ENCODE results near the gene SCN4A. TPM values are rescaled to one million over a fixed set of nuclear protein-coding genes. Genes with fewer than 3 reads are reported as not detected.

The SCN4A gene
- total and polyA plus RNA-seq, 2 experiments from 2014 or later: 0.07 TPM; not detected in 1

GRCh38 chr17:63947711-63948330 lies 24.9 kb downstream of the SCN4A start:
- Histone ChIP-seq H3K4me3 (no peak overlapping the region), H3K9me2 (replicated peaks; ENCODE audit: insufficient read depth) (no peaks in the 10 kb centered on the region), H2AFZ (no peak overlapping the region), H3K27ac (no peak overlapping the region), H3K4me2 (no peak overlapping the region), H3K79me2 (no peaks in the 10 kb centered on the region), H3K4me1 (ENCODE audit: insufficient read depth) (no peaks in the 10 kb centered on the region), H3K27me3 (no peaks in the 10 kb centered on the region), H3K36me3 (replicated peaks; ENCODE audit: insufficient read depth, low read depth) (no peaks in the 10 kb centered on the region), H4K20me1 (ENCODE audit: insufficient read depth, poor library complexity, severe bottlenecking) (no peaks in the 10 kb centered on the region), H3K9me3 (ENCODE audit: low read depth) (no peaks in the 10 kb centered on the region)
- WGBS (ENCODE audit: low lambda C conversion rate, missing lambda C conversion rate): 90% methylated on average over 18 of the region's 18 CpGs
- TF ChIP-seq EZH2phosphoT487 (IDR thresholded peaks at IDR 0.05; ENCODE audit: low read depth, severe bottlenecking, unreplicated experiment) (no peak), CTCF (IDR thresholded peaks at IDR 0.05; ENCODE audit: poor library complexity) (no peak), EZH2 (IDR thresholded peaks at IDR 0.05; ENCODE audit: borderline replicate concordance) (no peak)
- no peak for DNase-seq (ENCODE audit: low spot score)

- H4K20me1 ChIP-seq (ENCODE audit: insufficient read depth, poor library complexity, severe bottlenecking): no peaks in the 10 kb centered on the region
- TF ChIP-seq CTCF (IDR thresholded peaks at IDR 0.05; ENCODE audit: poor library complexity) (peak; percentile 58), EZH2 (IDR thresholded peaks at IDR 0.05; ENCODE audit: borderline replicate concordance) (no peak)
- no peak overlapping the region for H2AFZ ChIP-seq
These were observed 26.0 kb downstream of the SCN4A start for GRCh38 chr17:63946440-63947363.

DNA sequence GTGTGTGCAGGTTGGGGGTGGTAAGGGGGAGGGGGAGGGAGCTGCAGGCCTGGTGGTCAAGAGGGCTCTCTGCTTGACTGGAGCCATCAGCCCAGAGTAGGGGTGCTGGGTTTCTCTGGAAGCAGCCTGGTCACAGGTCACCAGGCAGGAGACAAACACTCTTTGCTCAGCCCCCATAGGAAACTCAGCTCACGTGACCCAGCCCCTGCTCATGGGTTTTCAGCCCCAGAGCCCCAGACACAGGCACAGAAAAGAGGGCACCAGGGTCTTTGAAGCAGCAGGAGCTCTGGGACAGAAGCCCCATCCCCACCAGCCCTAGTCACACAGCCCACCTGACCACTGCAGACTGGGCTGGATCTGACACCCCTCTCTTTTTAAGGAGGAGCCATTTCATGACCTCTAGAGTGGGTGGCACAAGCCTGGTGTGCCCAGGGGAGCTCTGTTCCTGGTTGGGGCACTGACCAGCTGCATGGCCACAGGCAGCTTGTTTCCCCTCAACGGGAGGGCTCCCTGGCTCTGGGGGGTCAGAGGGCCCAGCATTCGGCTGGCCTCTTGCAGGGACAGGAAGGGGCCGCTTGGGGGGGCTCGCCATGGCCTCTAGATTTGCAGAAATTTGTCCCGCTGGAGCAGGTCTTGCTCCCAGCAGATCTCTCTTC lies 26.8 kb downstream of the SCN4A start:
- no peaks in the 10 kb centered on the region for H3K9me2 ChIP-seq (replicated peaks; ENCODE audit: insufficient read depth)
- H3K27ac ChIP-seq: no peak overlapping the region
- DNase-seq (ENCODE audit: low spot score): no peak
- no peaks in the 10 kb centered on the region for H3K27me3 ChIP-seq
- H3K79me2 ChIP-seq: no peaks in the 10 kb centered on the region
- TF ChIP-seq EZH2phosphoT487 (IDR thresholded peaks at IDR 0.05; ENCODE audit: low read depth, severe bottlenecking, unreplicated experiment) (no peak), CTCF (IDR thresholded peaks at IDR 0.05; ENCODE audit: poor library complexity) (no peak), EZH2 (IDR thresholded peaks at IDR 0.05; ENCODE audit: borderline replicate concordance) (no peak)
- no peaks in the 10 kb centered on the region for H3K36me3 ChIP-seq (replicated peaks; ENCODE audit: insufficient read depth, low read depth)
- no peaks in the 10 kb centered on the region for H3K4me1 ChIP-seq (ENCODE audit: insufficient read depth)
- H3K9me3 ChIP-seq (ENCODE audit: low read depth): no peaks in the 10 kb centered on the region
- H4K20me1 ChIP-seq (ENCODE audit: insufficient read depth, poor library complexity, severe bottlenecking): no peaks in the 10 kb centered on the region
- H3K4me3 ChIP-seq: no peak overlapping the region
- 79% methylated on average over 6 of the region's 6 CpGs for WGBS (ENCODE audit: low lambda C conversion rate, missing lambda C conversion rate)
- no peak overlapping the region for H3K4me2 ChIP-seq
- no peak overlapping the region for H2AFZ ChIP-seq

More at GRCh38 chr17:63946440-63947363, 26.0 kb downstream of the SCN4A start:
- H3K36me3 ChIP-seq (replicated peaks; ENCODE audit: insufficient read depth, low read depth): no peaks in the 10 kb centered on the region
- H3K4me1 ChIP-seq (ENCODE audit: insufficient read depth): no peaks in the 10 kb centered on the region
- no peak overlapping the region for H3K4me3 ChIP-seq
- H3K27ac ChIP-seq: no peak overlapping the region
- H3K4me2 ChIP-seq: no peak overlapping the region
- DNase-seq (ENCODE audit: low spot score): peak; percentile 73
- 51% methylated on average over 17 of the region's 20 CpGs for WGBS (ENCODE audit: low lambda C conversion rate, missing lambda C conversion rate)
- no peaks in the 10 kb centered on the region for H3K9me2 ChIP-seq (replicated peaks; ENCODE audit: insufficient read depth)
- H3K79me2 ChIP-seq: no peaks in the 10 kb centered on the region
- H3K9me3 ChIP-seq (ENCODE audit: low read depth): no peaks in the 10 kb centered on the region
- H3K27me3 ChIP-seq: no peaks in the 10 kb centered on the region
